Panc1 (cell line): ENCODE data around the gene PANX2.

ENCODE experiments used
- REST ChIP-seq, 2 experiments: IDR thresholded peaks; 2 replicates each; pipeline ENCODE4 v1.6.1; 2011 to 2012; ENCODE audit warnings: low read depth in 2 of 2, control low read depth in 1 of 2, low read length in 1 of 2, mild to moderate bottlenecking in 1 of 2, moderate library complexity in 1 of 2; ENCODE audit not compliant: insufficient read depth in 1 of 2
- TF ChIP-seq, protein P1 (sequence below): fragments of 450-650 bp; IDR thresholded peaks from 2 replicates; pipeline ENCODE4 v1.5.1; 2017; ENCODE audit warnings: mild to moderate bottlenecking

DNA sequence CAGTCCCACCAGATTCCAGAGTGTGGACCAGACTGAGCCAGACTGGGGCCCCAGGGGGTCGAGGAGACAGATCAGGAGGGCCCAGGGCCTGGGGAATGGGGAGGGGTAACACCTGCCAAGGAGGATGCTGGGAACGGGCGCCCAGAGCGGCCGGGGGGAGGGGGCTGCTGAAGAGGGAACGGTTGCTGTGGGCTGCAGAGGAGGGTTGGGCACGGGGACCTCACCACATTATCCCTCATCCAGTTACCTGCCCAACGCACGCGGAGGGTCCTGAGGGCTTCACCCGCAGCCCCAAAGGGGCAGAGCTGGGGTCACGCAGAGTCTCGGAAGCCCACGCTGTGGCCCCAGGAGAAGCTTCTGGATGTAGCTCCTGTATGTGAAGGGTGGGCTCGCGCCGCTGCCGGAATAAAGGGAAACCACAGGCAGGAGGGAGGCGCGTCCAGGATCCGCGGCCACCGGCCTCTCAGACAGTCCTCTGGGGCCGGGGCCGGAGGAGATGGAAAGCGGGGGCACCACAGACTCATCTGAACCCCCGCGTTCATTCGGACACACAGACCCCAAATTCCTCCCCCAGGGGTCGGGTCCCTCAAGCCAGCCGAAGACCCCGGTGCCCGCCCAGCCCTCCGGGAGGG lies 29.4 kb downstream of the PANX2 start:
- no peak for TF ChIP-seq REST (IDR thresholded peaks at IDR 0.05; ENCODE audit: insufficient read depth in 1 of 2, low read depth in 2 of 2, low read length in 1 of 2)
- TF ChIP-seq, protein P1, sequence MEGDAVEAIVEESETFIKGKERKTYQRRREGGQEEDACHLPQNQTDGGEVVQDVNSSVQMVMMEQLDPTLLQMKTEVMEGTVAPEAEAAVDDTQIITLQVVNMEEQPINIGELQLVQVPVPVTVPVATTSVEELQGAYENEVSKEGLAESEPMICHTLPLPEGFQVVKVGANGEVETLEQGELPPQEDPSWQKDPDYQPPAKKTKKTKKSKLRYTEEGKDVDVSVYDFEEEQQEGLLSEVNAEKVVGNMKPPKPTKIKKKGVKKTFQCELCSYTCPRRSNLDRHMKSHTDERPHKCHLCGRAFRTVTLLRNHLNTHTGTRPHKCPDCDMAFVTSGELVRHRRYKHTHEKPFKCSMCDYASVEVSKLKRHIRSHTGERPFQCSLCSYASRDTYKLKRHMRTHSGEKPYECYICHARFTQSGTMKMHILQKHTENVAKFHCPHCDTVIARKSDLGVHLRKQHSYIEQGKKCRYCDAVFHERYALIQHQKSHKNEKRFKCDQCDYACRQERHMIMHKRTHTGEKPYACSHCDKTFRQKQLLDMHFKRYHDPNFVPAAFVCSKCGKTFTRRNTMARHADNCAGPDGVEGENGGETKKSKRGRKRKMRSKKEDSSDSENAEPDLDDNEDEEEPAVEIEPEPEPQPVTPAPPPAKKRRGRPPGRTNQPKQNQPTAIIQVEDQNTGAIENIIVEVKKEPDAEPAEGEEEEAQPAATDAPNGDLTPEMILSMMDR = no peak
